NCI-H187 treated with DMSO at 0.1 percent for 48 hours (cell line): ENCODE measurements around the gene TMEM72.

ENCODE experiments used
- DNase-seq: peaks from one replicate; lab custom pipeline; 2025; lab: John Stamatoyannopoulos, UW

The TMEM72 gene

GRCh38 chr10:44920252-44920651, 9.1 kb downstream of the TMEM72 start:
- no peak for DNase-seq

- DNase-seq = no peak
These were observed 9.9 kb downstream of the TMEM72 start for GRCh38 chr10:44921061-44921460.

- DNase-seq = no peak
These were observed 10.4 kb downstream of the TMEM72 start for GRCh38 chr10:44921506-44921905.

GRCh38 chr10:44922021-44922420, 10.9 kb downstream of the TMEM72 start:
- no peak for DNase-seq

- DNase-seq = no peak
These were observed 11.8 kb downstream of the TMEM72 start for GRCh38 chr10:44922796-44923545.

- no peak for DNase-seq
These were observed 12.5 kb downstream of the TMEM72 start for GRCh38 chr10:44923611-44924010.

GRCh38 chr10:44924261-44925040, 13.3 kb downstream of the TMEM72 start:
- DNase-seq = no peak

- no peak for DNase-seq
These were observed 14.1 kb downstream of the TMEM72 start for GRCh38 chr10:44925224-44925623.

- no peak for DNase-seq
These were observed 14.9 kb downstream of the TMEM72 start for GRCh38 chr10:44925811-44926750.

GRCh38 chr10:44926751-44927351, 15.7 kb downstream of the TMEM72 start:
- DNase-seq = no peak

- DNase-seq = no peak
These were observed 16.2 kb downstream of the TMEM72 start for GRCh38 chr10:44927352-44927751.

- no peak for DNase-seq
These were observed 17.3 kb downstream of the TMEM72 start for GRCh38 chr10:44928462-44928861.

- no peak for DNase-seq
These were observed 18.5 kb downstream of the TMEM72 start for GRCh38 chr10:44929356-44930255.

GRCh38 chr10:44930904-44931620, 19.9 kb downstream of the TMEM72 start:
- DNase-seq = no peak

- no peak for DNase-seq
These were observed 20.7 kb downstream of the TMEM72 start for GRCh38 chr10:44931621-44932516.

GRCh38 chr10:44932517-44933450, 21.6 kb downstream of the TMEM72 start:
- no peak for DNase-seq

- no peak for DNase-seq
These were observed 22.5 kb downstream of the TMEM72 start for GRCh38 chr10:44933451-44934321.
